Natural killer cell (primary cell): ENCODE data around the gene ELK4. TPM values are rescaled to one million over a fixed set of nuclear protein-coding genes. Genes with fewer than 3 reads are reported as not detected.

Source experiments
- ATAC-seq, 3 donors: fragments of 150-1000 bp in 2 of 3; fragments of 200-7000 bp in 1 of 3; cut with Tn5 transposase; 1 replicate in 1 of 3; 2 replicates in 2 of 3; pipeline ENCODE4 v1.10.0; 2021; ENCODE audit warnings: mild to moderate bottlenecking in 2 of 3, moderate library complexity in 2 of 3
- DNase-seq, 2 donors: peaks; one replicate each; pipeline versions ENCODE4 v3.0.0 to v3.0.0-alpha.2; 2013 to 2021; ENCODE audit warnings: mixed read lengths in 1 of 2
- H3K27ac ChIP-seq: one replicate; pipeline ENCODE4 v1.5.1; 2013; ENCODE audit warnings: mild to moderate bottlenecking, low read length
- H3K27me3 ChIP-seq: one replicate; pipeline ENCODE4 v1.6.1; 2013; ENCODE audit warnings: low read length; ENCODE audit not compliant: control insufficient read depth, insufficient read depth
- H3K36me3 ChIP-seq: one replicate; pipeline ENCODE4 v1.6.1; 2013; ENCODE audit warnings: low read length; ENCODE audit not compliant: control insufficient read depth, insufficient read depth
- H3K4me1 ChIP-seq: one replicate; pipeline ENCODE4 v1.6.1; 2013; ENCODE audit warnings: low read length; ENCODE audit not compliant: control insufficient read depth, insufficient read depth
- H3K4me3 ChIP-seq: one replicate; pipeline ENCODE4 v1.5.1; 2013; ENCODE audit warnings: low read length
- H3K9me3 ChIP-seq: one replicate; pipeline ENCODE4 v1.6.1; 2013; ENCODE audit warnings: low read length; ENCODE audit not compliant: control insufficient read depth, insufficient read depth
- H3K27ac Mint-ChIP-seq, 2 donors: one replicate each; pipeline ENCODE4 v1.8.0; 2022; ENCODE audit warnings: mild to moderate bottlenecking in 2 of 2, mixed read lengths in 2 of 2, moderate library complexity in 1 of 2
- H3K27me3 Mint-ChIP-seq, 2 donors: one replicate each; pipeline ENCODE4 v1.8.0; 2022; ENCODE audit warnings: low read depth in 2 of 2, mixed read lengths in 2 of 2
- H3K36me3 Mint-ChIP-seq: one replicate; pipeline ENCODE4 v1.8.0; 2022; ENCODE audit warnings: mixed read lengths
- H3K4me1 Mint-ChIP-seq, 2 donors: one replicate each; pipeline ENCODE4 v1.8.0; 2022; ENCODE audit warnings: mixed read lengths in 2 of 2
- H3K4me3 Mint-ChIP-seq: one replicate; pipeline ENCODE4 v1.8.0; 2022; ENCODE audit warnings: mild to moderate bottlenecking, moderate library complexity, mixed read lengths
- H3K9me3 Mint-ChIP-seq, 2 donors: one replicate each; pipeline ENCODE4 v1.8.0; 2022; ENCODE audit warnings: mixed read lengths in 2 of 2
- CTCF ChIP-seq: fragments of 200-600 bp; IDR thresholded peaks from one replicate; pipeline ENCODE4 v1.8.0; 2022; ENCODE audit warnings: antibody characterized with exemption
- WGBS: methylation state at CpG from one replicate; pipeline ENCODE4 v1.1.7; 2013; ENCODE audit warnings: missing lambda C conversion rate; ENCODE audit not compliant: insufficient coverage; 5-methylcytosine and 5-hydroxymethylcytosine counted together
- intact Hi-C: fragments of 100-400 bp; cut with micrococcal nuclease; formaldehyde crosslinking; loops from one replicate; pipeline ENCODE4 v1.14.2; 2022
- total RNA-seq, 4 donors: library from RNA; stranded (reverse); fragments of 120-200 nt in 1 of 4; gene quantifications; one replicate each; pipeline versions ENCODE4 v1.2.3 to v1.2.4, GENCODE V29; 2013 to 2022

The ELK4 gene
- total RNA-seq, 3 donors from 2014 or later (not counting 1 experiment from before 2014, with no cell fraction given): 107 to 155 (median 139) TPM

GRCh38 chr1:205604825-205605505 lies 26.8 kb downstream of the ELK4 start:
- Histone ChIP-seq H3K36me3 (peaks cover 31% of the 10 kb centered on the region), H3K27me3 (no peaks in the 10 kb centered on the region), H3K4me1 (no peaks in the 10 kb centered on the region), H3K27ac (no peak overlapping the region), H3K4me3 (no peak overlapping the region), H3K9me3 (no peaks in the 10 kb centered on the region)
- peak overlapping the region in 1 of 2 donors; percentile 3 for H3K27ac Mint-ChIP-seq
- no peak for TF ChIP-seq CTCF
- DNase-seq (no peak), ATAC-seq (no peak)
- peaks cover 8% of the 10 kb centered on the region for H3K36me3 Mint-ChIP-seq
- H3K4me1 Mint-ChIP-seq: peaks cover 13 to 18% of the 10 kb centered on the region in 2 donors
- no peak overlapping the region for H3K4me3 Mint-ChIP-seq
- no peaks in the 10 kb centered on the region for H3K9me3 Mint-ChIP-seq
- H3K27me3 Mint-ChIP-seq: no peaks in the 10 kb centered on the region
- 73% methylated on average over 5 of the region's 5 CpGs for WGBS
- intact Hi-C loops: no loop called here

GRCh38 chr1:205604059-205604458 lies 27.8 kb downstream of the ELK4 start:
- Mint-ChIP-seq H3K4me1 (peaks cover 4 to 10% of the 10 kb centered on the region in 2 donors), H3K36me3 (no peaks in the 10 kb centered on the region), H3K27ac (peak overlapping the region in 1 of 2 donors; percentile 1), H3K27me3 (no peaks in the 10 kb centered on the region), H3K4me3 (no peak overlapping the region), H3K9me3 (no peaks in the 10 kb centered on the region)
- Histone ChIP-seq H3K9me3 (no peaks in the 10 kb centered on the region), H3K27ac (no peak overlapping the region), H3K4me1 (no peaks in the 10 kb centered on the region), H3K36me3 (peaks cover 30% of the 10 kb centered on the region), H3K4me3 (no peak overlapping the region), H3K27me3 (no peaks in the 10 kb centered on the region)
- intact Hi-C loops: no loop called here
- ATAC-seq: no peak
- WGBS: 94% methylated on average over 5 of the region's 5 CpGs
- no peak for TF ChIP-seq CTCF
- no peak for DNase-seq

- H3K4me1 ChIP-seq: no peaks in the 10 kb centered on the region
- intact Hi-C loops: no loop called here
- WGBS: 100% methylated on average over 4 of the region's 4 CpGs
- peaks cover 40% of the 10 kb centered on the region for H3K36me3 ChIP-seq
- H3K9me3 Mint-ChIP-seq: no peaks in the 10 kb centered on the region
- no peaks in the 10 kb centered on the region for H3K27me3 ChIP-seq
- no peak overlapping the region for H3K4me3 ChIP-seq
- H3K9me3 ChIP-seq: no peaks in the 10 kb centered on the region
- DNase-seq: no peak
- no peak overlapping the region for H3K27ac ChIP-seq
- ATAC-seq: no peak
- no peak overlapping the region for H3K4me3 Mint-ChIP-seq
- H3K27ac Mint-ChIP-seq: no peak overlapping the region
- TF ChIP-seq CTCF: no peak
- peaks cover 0 to 10% of the 10 kb centered on the region in 2 donors for H3K4me1 Mint-ChIP-seq
- no peaks in the 10 kb centered on the region for H3K27me3 Mint-ChIP-seq
- H3K36me3 Mint-ChIP-seq: no peaks in the 10 kb centered on the region
Measured at GRCh38 chr1:205601205-205601604, 30.6 kb downstream of the ELK4 start.

GRCh38 chr1:205600085-205600484 lies 31.7 kb downstream of the ELK4 start:
- H3K36me3 ChIP-seq: peaks cover 36% of the 10 kb centered on the region
- intact Hi-C loops: no loop called here
- DNase-seq: no peak
- H3K9me3 Mint-ChIP-seq: no peaks in the 10 kb centered on the region
- H3K27ac ChIP-seq: no peak overlapping the region
- no peak for ATAC-seq
- no peaks in the 10 kb centered on the region for H3K9me3 ChIP-seq
- H3K4me3 Mint-ChIP-seq: no peak overlapping the region
- H3K4me1 Mint-ChIP-seq: peaks cover 0 to 9% of the 10 kb centered on the region in 2 donors
- no peak overlapping the region for H3K4me3 ChIP-seq
- 65% methylated on average over 1 of the region's 1 CpG for WGBS
- no peak for TF ChIP-seq CTCF
- peak overlapping the region in 1 of 2 donors; percentile 29 for H3K27ac Mint-ChIP-seq
- no peaks in the 10 kb centered on the region for H3K27me3 ChIP-seq
- no peaks in the 10 kb centered on the region for H3K4me1 ChIP-seq
- no peaks in the 10 kb centered on the region for H3K27me3 Mint-ChIP-seq
- no peaks in the 10 kb centered on the region for H3K36me3 Mint-ChIP-seq
